ENCODE measurements around the gene BDKRB2. TPM values are rescaled to one million over a fixed set of nuclear protein-coding genes. Genes with fewer than 3 reads are reported as not detected.

Gene BDKRB2
- total RNA-seq, 1 experiment from 2014 or later = 0.49 TPM

DNA sequence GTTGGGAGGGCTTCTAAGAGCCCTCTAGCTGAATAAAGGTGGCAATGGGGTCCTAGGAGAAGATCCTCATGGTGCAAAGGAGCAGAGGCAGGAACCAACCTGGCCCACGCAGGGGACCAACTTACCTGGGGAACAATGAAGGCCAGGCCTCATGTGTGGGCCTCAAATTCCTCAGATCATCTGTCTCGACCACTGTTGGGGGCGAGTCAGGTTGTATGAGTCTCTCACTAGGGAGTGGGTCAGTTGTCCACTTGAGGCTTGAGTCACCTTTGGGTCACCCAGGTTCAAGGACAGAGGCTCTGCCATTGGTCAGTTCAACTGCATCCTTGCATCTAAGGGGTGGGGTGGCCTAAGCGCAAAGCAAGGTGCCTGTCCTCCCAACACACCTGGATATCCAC is 43.7 kb upstream of the BDKRB2 start:
- no peak for ATAC-seq
- H3K4me3 ChIP-seq (replicated peaks in 1 of 2; ENCODE audit: low read depth in 1 of 2, low read length in 2 of 2) = no peak overlapping the region
- BruUV-seq (replicated peaks) = no TSS peak

DNA sequence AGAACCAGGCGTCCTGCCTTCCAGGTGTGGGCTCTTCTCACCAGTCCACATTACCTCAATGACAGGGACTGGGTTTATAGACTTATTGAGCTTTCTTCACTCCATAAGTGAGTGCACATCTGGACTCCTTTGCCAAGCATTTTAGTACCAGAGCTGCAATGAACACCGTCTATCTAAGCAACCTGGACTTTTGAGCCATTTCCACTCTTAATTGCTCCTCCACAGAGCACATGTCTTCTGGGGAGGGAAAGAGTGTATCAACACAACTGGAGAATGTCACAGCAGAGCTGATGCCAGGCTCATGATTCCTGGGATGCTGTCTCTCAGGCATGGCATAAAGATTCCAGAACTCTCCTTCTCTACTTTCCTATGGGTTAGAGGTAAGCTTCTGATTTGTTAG is 43.0 kb upstream of the BDKRB2 start:
- Histone ChIP-seq H4K20me1 (ENCODE audit: insufficient read depth) (no peaks in the 10 kb centered on the region), H3K9ac (ENCODE audit: low read length) (no peak overlapping the region), H2AFZ (ENCODE audit: low read depth, low read length, poor library complexity, severe bottlenecking) (no peak overlapping the region), H3K27ac (ENCODE audit: low read depth, low read length) (no peak overlapping the region), H3K4me1 (ENCODE audit: control insufficient read depth in 1 of 2, insufficient read depth in 2 of 2, low read length in 2 of 2) (no peaks in the 10 kb centered on the region), H3K9me2 (ENCODE audit: insufficient read depth) (no peaks in the 10 kb centered on the region), H3K4me2 (ENCODE audit: low read length) (no peak overlapping the region), H3K9me3 (ENCODE audit: control insufficient read depth in 1 of 2, insufficient read depth in 1 of 2, low read depth in 1 of 2, low read length in 2 of 2) (no peaks in the 10 kb centered on the region), H3K36me3 (ENCODE audit: control insufficient read depth in 1 of 2, insufficient read depth in 2 of 2, low read length in 2 of 2) (no peaks in the 10 kb centered on the region), H3K27me3 (ENCODE audit: insufficient read depth, low read length) (no peaks in the 10 kb centered on the region), H3K4me3 (replicated peaks in 1 of 2; ENCODE audit: low read depth in 1 of 2, low read length in 2 of 2) (no peak overlapping the region), H3K79me2 (ENCODE audit: insufficient read depth, low read length) (no peaks in the 10 kb centered on the region)
- TF ChIP-seq TCF7L2 (IDR thresholded peaks at IDR 0.05; ENCODE audit: borderline replicate concordance, extremely low read depth, insufficient read depth, insufficient read length) = no peak
- TF ChIP-seq EZH2 (IDR thresholded peaks at IDR 0.05) = no peak
- TF ChIP-seq POLR2A (IDR thresholded peaks at IDR 0.05; ENCODE audit: borderline replicate concordance, extremely low read depth, insufficient read depth, insufficient read length) = no peak
- TF ChIP-seq ZFX (IDR thresholded peaks at IDR 0.05) = no peak
- TF ChIP-seq SIN3A (IDR thresholded peaks at IDR 0.05; ENCODE audit: low read depth) = no peak
- TF ChIP-seq CBX3 (IDR thresholded peaks at IDR 0.05; ENCODE audit: low read depth) = no peak
- ChIA-PET POLR2A (no interaction called here), CTCF (no interaction called here), RAD21 (ENCODE audit: low non-redundant PET in 1 of 2, low total read pairs in 2 of 2, uncharacterized antibody in 2 of 2, unreplicated experiment in 2 of 2) (no interaction called here)
- ATAC-seq = no peak
- BruUV-seq (replicated peaks) = no TSS peak
- intact Hi-C loops (cut with micrococcal nuclease) = no loop called here
- DNase-seq (ENCODE audit: low read depth, low spot score) = no peak

More for the DNA sequence above, 43.7 kb upstream of the BDKRB2 start:
- ChIA-PET POLR2A (no interaction called here), RAD21 (ENCODE audit: low non-redundant PET in 1 of 2, low total read pairs in 2 of 2, uncharacterized antibody in 2 of 2, unreplicated experiment in 2 of 2) (no interaction called here), CTCF (no interaction called here)
- Histone ChIP-seq H3K9me3 (ENCODE audit: control insufficient read depth in 1 of 2, insufficient read depth in 1 of 2, low read depth in 1 of 2, low read length in 2 of 2) (no peaks in the 10 kb centered on the region), H3K27me3 (ENCODE audit: insufficient read depth, low read length) (no peaks in the 10 kb centered on the region), H3K36me3 (ENCODE audit: control insufficient read depth in 1 of 2, insufficient read depth in 2 of 2, low read length in 2 of 2) (no peaks in the 10 kb centered on the region), H3K9me2 (ENCODE audit: insufficient read depth) (no peaks in the 10 kb centered on the region), H3K79me2 (ENCODE audit: insufficient read depth, low read length) (no peaks in the 10 kb centered on the region), H3K27ac (ENCODE audit: low read depth, low read length) (no peak overlapping the region), H2AFZ (ENCODE audit: low read depth, low read length, poor library complexity, severe bottlenecking) (no peak overlapping the region), H3K9ac (ENCODE audit: low read length) (no peak overlapping the region), H3K4me1 (ENCODE audit: control insufficient read depth in 1 of 2, insufficient read depth in 2 of 2, low read length in 2 of 2) (no peaks in the 10 kb centered on the region), H3K4me2 (ENCODE audit: low read length) (no peak overlapping the region), H4K20me1 (ENCODE audit: insufficient read depth) (no peaks in the 10 kb centered on the region)
- DNase-seq (ENCODE audit: low read depth, low spot score) = no peak
- TF ChIP-seq EGR1 (IDR thresholded peaks at IDR 0.05; ENCODE audit: low read depth) = no peak
- TF ChIP-seq, protein P1, sequence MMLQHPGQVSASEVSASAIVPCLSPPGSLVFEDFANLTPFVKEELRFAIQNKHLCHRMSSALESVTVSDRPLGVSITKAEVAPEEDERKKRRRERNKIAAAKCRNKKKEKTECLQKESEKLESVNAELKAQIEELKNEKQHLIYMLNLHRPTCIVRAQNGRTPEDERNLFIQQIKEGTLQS (IDR thresholded peaks at IDR 0.05) = no peak
- no peak for TF ChIP-seq EZH2 (IDR thresholded peaks at IDR 0.05)
- TF ChIP-seq EZH2phosphoT487 (IDR thresholded peaks at IDR 0.05; ENCODE audit: borderline replicate concordance) = no peak
- intact Hi-C loops (cut with micrococcal nuclease) = no loop called here

All from HCT116 (cell line).